ENCODE data around the gene SP3.

The SP3 gene

DNA sequence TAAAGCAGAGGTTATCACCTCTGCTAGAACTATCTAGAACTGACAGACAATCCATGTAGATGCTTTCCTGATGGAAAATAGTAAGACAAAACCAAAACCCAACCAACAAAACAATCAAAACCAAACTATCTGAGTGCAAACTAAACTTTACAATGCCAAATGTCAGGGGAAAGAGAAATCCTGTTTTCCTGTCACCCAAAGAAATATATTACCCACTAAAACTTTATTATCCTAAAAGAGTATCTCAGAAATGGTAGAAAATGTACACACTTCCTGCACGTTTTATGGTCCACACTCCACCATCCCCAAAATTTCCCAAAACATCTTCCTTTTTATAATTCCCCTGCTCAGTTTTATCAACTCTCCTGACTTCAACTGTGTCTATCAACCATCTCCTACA, 29.9 kb downstream of the SP3 start:
- in situ Hi-C loops (cut with MboI; ENCODE audit: low sequenced_read_pairs, unreplicated experiment) = no loop called here
- DNase-seq (ENCODE audit: low spot score) = no peak

DNA sequence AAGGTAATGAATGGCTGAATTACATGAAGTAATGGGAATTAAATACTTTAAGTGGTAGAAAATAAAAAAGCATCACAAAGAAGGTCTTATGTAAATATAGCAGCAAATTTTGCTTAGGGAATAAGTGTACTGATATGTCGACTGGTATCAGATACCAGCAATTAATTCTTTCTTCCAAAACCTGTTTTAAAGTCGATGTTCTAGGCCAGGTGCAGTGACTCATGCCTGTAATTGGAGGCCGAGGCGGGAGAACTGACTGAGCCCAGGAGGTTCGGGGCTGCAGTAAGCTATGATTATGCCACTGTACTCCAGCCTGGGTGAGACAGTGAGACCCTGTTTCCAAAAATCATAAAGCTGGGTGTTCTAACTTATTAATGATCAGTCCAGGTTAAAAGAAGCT, 30.3 kb downstream of the SP3 start:
- in situ Hi-C loops (cut with MboI; ENCODE audit: low sequenced_read_pairs, unreplicated experiment) = no loop called here
- DNase-seq (ENCODE audit: low spot score) = no peak
- TF ChIP-seq, protein P1, sequence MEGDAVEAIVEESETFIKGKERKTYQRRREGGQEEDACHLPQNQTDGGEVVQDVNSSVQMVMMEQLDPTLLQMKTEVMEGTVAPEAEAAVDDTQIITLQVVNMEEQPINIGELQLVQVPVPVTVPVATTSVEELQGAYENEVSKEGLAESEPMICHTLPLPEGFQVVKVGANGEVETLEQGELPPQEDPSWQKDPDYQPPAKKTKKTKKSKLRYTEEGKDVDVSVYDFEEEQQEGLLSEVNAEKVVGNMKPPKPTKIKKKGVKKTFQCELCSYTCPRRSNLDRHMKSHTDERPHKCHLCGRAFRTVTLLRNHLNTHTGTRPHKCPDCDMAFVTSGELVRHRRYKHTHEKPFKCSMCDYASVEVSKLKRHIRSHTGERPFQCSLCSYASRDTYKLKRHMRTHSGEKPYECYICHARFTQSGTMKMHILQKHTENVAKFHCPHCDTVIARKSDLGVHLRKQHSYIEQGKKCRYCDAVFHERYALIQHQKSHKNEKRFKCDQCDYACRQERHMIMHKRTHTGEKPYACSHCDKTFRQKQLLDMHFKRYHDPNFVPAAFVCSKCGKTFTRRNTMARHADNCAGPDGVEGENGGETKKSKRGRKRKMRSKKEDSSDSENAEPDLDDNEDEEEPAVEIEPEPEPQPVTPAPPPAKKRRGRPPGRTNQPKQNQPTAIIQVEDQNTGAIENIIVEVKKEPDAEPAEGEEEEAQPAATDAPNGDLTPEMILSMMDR (IDR thresholded peaks at IDR 0.05; ENCODE audit: borderline replicate concordance, control extremely low read depth, extremely low read depth, insufficient read depth, missing control alignments) = no peak

More for the DNA sequence above, 29.9 kb downstream of the SP3 start:
- TF ChIP-seq, protein P1 (IDR thresholded peaks at IDR 0.05; ENCODE audit: borderline replicate concordance, control extremely low read depth, extremely low read depth, insufficient read depth, missing control alignments) = no peak

DNA sequence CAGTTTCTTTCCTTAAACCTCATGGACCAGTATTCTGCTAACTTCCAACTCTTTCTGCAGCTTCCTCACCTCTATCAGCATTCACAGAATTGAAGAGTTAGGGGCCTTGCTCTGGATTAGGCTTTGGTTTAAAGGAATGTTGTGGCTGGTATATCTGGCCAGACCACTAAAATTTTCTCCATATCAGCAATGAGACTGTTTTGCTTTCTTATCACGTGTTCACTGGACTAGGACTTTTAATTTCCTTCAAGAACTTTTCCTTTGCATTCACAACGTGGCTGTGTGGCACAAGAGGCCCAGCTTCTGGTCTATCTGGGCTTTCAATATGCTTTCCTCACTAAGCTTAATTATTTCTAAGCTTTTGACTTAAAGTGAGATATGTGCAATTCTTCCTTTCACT, 33.4 kb downstream of the SP3 start:
- no peak for DNase-seq (ENCODE audit: low spot score)
- in situ Hi-C loops (cut with MboI; ENCODE audit: low sequenced_read_pairs, unreplicated experiment) = no loop called here
- TF ChIP-seq, protein P1 (IDR thresholded peaks at IDR 0.05; ENCODE audit: borderline replicate concordance, control extremely low read depth, extremely low read depth, insufficient read depth, missing control alignments) = no peak

DNA sequence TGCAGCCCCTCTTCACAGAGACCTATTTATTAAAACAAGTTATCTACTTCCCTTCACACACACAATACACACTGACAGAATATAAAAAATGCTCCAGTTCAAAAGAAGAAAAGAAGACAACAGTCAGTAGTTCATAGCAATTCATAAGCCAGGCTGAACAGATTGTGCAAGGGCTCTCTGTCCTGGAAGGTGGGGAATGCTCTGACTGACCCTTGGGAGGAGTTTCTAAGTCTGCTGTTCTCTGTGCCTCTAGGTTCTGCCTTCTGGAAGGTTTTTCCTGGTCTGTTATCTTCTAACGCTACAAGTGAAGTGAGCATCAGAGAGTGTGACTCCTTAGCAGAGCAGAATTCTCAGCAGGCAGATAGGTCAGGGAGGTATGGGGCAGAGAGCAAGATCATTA, 35.7 kb downstream of the SP3 start:
- TF ChIP-seq, protein P1 (IDR thresholded peaks at IDR 0.05; ENCODE audit: borderline replicate concordance, control extremely low read depth, extremely low read depth, insufficient read depth, missing control alignments) = no peak
- DNase-seq (ENCODE audit: low spot score) = no peak
- in situ Hi-C loops (cut with MboI; ENCODE audit: low sequenced_read_pairs, unreplicated experiment) = no loop called here

DNA sequence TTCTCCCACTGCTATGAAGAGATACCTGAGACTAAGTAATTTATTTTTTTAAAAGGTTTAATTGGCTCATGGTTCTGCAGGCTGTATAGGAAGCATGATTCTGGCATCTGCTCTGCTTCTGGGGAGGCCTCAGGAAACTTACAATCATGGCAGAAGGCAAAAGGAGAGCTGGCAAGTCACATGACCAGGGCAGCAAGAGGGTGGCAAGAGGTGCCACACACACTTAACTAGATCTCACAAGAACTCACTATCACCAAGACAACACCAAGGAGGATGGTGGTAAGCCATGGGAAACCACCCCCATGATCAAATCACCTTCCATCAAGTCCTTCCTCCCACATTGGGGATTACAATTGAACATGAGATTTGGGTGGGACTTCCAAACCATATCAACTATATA, 38.3 kb downstream of the SP3 start:
- in situ Hi-C loops (cut with MboI; ENCODE audit: low sequenced_read_pairs, unreplicated experiment) = no loop called here
- TF ChIP-seq, protein P1 (IDR thresholded peaks at IDR 0.05; ENCODE audit: borderline replicate concordance, control extremely low read depth, extremely low read depth, insufficient read depth, missing control alignments) = no peak
- no peak for DNase-seq (ENCODE audit: low spot score)

DNA sequence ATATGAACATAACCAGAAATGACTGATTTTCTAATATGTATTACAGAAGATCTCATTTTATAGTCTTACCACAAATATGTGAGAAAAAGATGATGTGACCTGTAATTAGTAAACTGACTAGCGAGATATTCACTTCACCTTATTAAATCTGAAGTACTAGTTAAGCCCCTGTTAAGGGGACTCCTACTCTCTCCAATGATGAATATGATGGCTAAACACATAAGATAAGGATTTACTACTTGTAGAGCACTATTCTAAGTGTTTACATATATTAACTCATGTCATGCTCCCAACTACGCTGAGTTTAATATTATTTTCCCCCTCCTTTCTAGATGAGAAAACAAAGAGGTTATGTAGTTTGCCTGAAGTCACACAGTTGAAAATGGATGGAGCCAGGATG, 40.9 kb downstream of the SP3 start:
- in situ Hi-C loops (cut with MboI; ENCODE audit: low sequenced_read_pairs, unreplicated experiment) = no loop called here
- TF ChIP-seq, protein P1 (IDR thresholded peaks at IDR 0.05; ENCODE audit: borderline replicate concordance, control extremely low read depth, extremely low read depth, insufficient read depth, missing control alignments) = no peak
- DNase-seq (ENCODE audit: low spot score) = no peak

DNA sequence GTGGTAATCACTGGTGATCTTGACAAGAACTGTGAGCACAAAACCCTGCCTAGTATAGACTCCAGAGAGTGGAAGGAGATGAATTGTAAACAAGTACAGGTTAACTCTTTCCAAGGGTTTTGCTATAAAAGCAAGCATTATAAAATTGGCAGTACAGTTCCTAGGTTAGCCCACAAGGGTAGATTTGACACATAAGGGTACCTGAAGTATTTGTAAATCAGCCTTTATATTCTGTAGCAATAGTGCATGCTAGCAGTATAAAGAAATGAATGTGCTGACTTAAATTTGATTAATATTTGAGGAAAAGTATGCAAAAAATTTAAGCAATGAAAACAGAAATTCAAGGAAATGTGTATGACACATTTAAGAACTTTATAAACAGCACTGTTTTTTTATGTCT, 42.4 kb downstream of the SP3 start:
- TF ChIP-seq, protein P1 (IDR thresholded peaks at IDR 0.05; ENCODE audit: borderline replicate concordance, control extremely low read depth, extremely low read depth, insufficient read depth, missing control alignments) = no peak
- no peak for DNase-seq (ENCODE audit: low spot score)
- in situ Hi-C loops (cut with MboI; ENCODE audit: low sequenced_read_pairs, unreplicated experiment) = no loop called here
